Fibroblast of lung (primary cell): Measurements from ENCODE around the gene IFNG-AS1.

Experiments used
- CTCF ChIP-seq, 2 donors: IDR thresholded peaks in 1 of 2; conservative IDR thresholded peaks in 1 of 2; 1 replicate in 1 of 2; 2 replicates in 1 of 2; pipeline ENCODE4 v1.5.1; 2011 to 2012; ENCODE audit warnings: low read length in 2 of 2, control low read depth in 1 of 2, inconsistent platforms in 1 of 2, low read depth in 1 of 2, mild to moderate bottlenecking in 1 of 2
- EZH2 ChIP-seq: IDR thresholded peaks from 2 replicates; pipeline ENCODE4 v1.5.1; 2012; ENCODE audit warnings: low read length, control low read depth, mild to moderate bottlenecking; ENCODE audit errors: missing control alignments

GRCh38 chr12:67996347-67996746, 7.1 kb downstream of the IFNG-AS1 start:
- TF ChIP-seq CTCF (conservative IDR thresholded peaks at IDR 0.05 in 1 of 2, IDR thresholded peaks at IDR 0.05 in 1 of 2; ENCODE audit: low read depth in 1 of 2, low read length in 2 of 2) (no peak), EZH2 (no peak)
